Liver (tissue), 9 donors: ENCODE data around the gene SFMBT2. TPM values are rescaled to one million over a fixed set of nuclear protein-coding genes. Genes with fewer than 3 reads are reported as not detected.

Experiments
- DNase-seq: peaks from one replicate; pipeline ENCODE4 v3.0.0-alpha.2; 2017; ENCODE audit warnings: low spot score
- H3K27ac ChIP-seq, 2 donors: one replicate each; pipeline ENCODE4 v1.7.0; 2013; ENCODE audit warnings: inconsistent platforms in 2 of 2, low read length in 2 of 2, control low read depth in 1 of 2, low read depth in 1 of 2, mild to moderate bottlenecking in 1 of 2
- H3K27me3 ChIP-seq, 4 donors: one replicate each; pipeline versions ENCODE4 v1.6.1 to v1.7.0; 2013; ENCODE audit warnings: low read length in 3 of 4, inconsistent platforms in 1 of 4, mild to moderate bottlenecking in 1 of 4, moderate library complexity in 1 of 4; ENCODE audit not compliant: control insufficient read depth in 4 of 4, insufficient read depth in 4 of 4
- H3K36me3 ChIP-seq, 4 donors: one replicate each; pipeline versions ENCODE4 v1.6.1 to v1.7.0; 2013; ENCODE audit warnings: low read length in 3 of 4, mild to moderate bottlenecking in 3 of 4, low read depth in 1 of 4, moderate library complexity in 1 of 4; ENCODE audit not compliant: control insufficient read depth in 4 of 4, insufficient read depth in 3 of 4
- H3K4me1 ChIP-seq, 4 donors: one replicate each; pipeline versions ENCODE4 v1.6.1 to v1.7.0; 2013; ENCODE audit warnings: low read length in 3 of 4, mild to moderate bottlenecking in 3 of 4, moderate library complexity in 1 of 4; ENCODE audit not compliant: control insufficient read depth in 4 of 4, insufficient read depth in 4 of 4
- H3K4me3 ChIP-seq, 3 donors: one replicate each; pipeline versions ENCODE4 v1.6.1 to v1.7.0; 2013; ENCODE audit warnings: low read length in 3 of 3, control low read depth in 1 of 3, low read depth in 1 of 3, mild to moderate bottlenecking in 1 of 3
- H3K9ac ChIP-seq, 2 donors: one replicate each; pipeline ENCODE4 v1.7.0; 2013; ENCODE audit warnings: low read length in 2 of 2, mild to moderate bottlenecking in 2 of 2, moderate library complexity in 2 of 2, control low read depth in 1 of 2, low read depth in 1 of 2
- H3K9me3 ChIP-seq, 4 donors: one replicate each; pipeline versions ENCODE4 v1.6.1 to v1.7.0; 2013; ENCODE audit warnings: low read length in 3 of 4; ENCODE audit not compliant: control insufficient read depth in 4 of 4
- CTCF ChIP-seq: fragments of 150-350 bp; IDR thresholded peaks from 2 replicates; pipeline ENCODE4 v1.5.1; 2017; ENCODE audit warnings: improper control_type of control experiment, low read depth, low read length; ENCODE audit not compliant: missing input control
- FOXA1 ChIP-seq: IDR thresholded peaks from 2 replicates; pipeline ENCODE4 v1.6.1; 2016; ENCODE audit warnings: antibody characterized with exemption
- GABPA ChIP-seq, 2 donors: IDR thresholded peaks in 1 of 2; conservative IDR thresholded peaks in 1 of 2; 2 replicates each; pipeline ENCODE4 v1.6.1; 2016; ENCODE audit warnings: antibody characterized with exemption in 2 of 2, mild to moderate bottlenecking in 1 of 2, moderate library complexity in 1 of 2
- HNF4A ChIP-seq, 2 donors: conservative IDR thresholded peaks; 2 replicates each; pipeline ENCODE4 v1.6.1; 2016; ENCODE audit warnings: antibody characterized with exemption in 2 of 2, mild to moderate bottlenecking in 2 of 2
- HNF4G ChIP-seq: IDR thresholded peaks from 2 replicates; pipeline ENCODE4 v1.6.1; 2016; ENCODE audit warnings: antibody characterized with exemption
- JUND ChIP-seq, 2 donors: IDR thresholded peaks; 2 replicates each; pipeline ENCODE4 v1.6.1; 2016; ENCODE audit warnings: antibody characterized with exemption in 2 of 2
- NR2F2 ChIP-seq: IDR thresholded peaks from 2 replicates; pipeline ENCODE4 v1.6.1; 2016; ENCODE audit warnings: antibody characterized with exemption
- RXRA ChIP-seq, 2 donors: IDR thresholded peaks; 2 replicates each; pipeline ENCODE4 v1.6.1; 2017 to 2018; ENCODE audit warnings: antibody characterized with exemption in 2 of 2, mild to moderate bottlenecking in 1 of 2
- SP1 ChIP-seq: IDR thresholded peaks from 2 replicates; pipeline ENCODE4 v1.6.1; 2018; ENCODE audit warnings: antibody characterized with exemption, mild to moderate bottlenecking
- TAF1 ChIP-seq: conservative IDR thresholded peaks from 2 replicates; pipeline ENCODE4 v1.6.1; 2016; ENCODE audit warnings: antibody characterized with exemption, mild to moderate bottlenecking
- WGBS: extraction: QIAGEN DNeasy Blood & Tissue Kit; methylation state at CpG from one replicate; pipeline ENCODE4 v1.1.7; 2013; 5-methylcytosine and 5-hydroxymethylcytosine counted together
- polyA plus RNA-seq, 2 donors: library from polyadenylated mRNA; stranded (reverse) in 1 of 2; unstranded in 1 of 2; fragments of 200-250 nt in 1 of 2; fragments of >200 nt in 1 of 2; fragmentation: Nextera tagmentation in 1 of 2; extraction: Ambion mirVana in 1 of 2; gene quantifications; one replicate each; pipeline versions ENCODE4 v1.2.1 to v1.2.3, GENCODE V29; 2013 to 2015
- total RNA-seq, 2 donors: library from RNA; depleted of rRNA; stranded (reverse); fragments of >200 nt; gene quantifications; one replicate each; pipeline ENCODE4 v1.2.3, GENCODE V29; 2014
- TF ChIP-seq, protein P1 (sequence below): IDR thresholded peaks from 2 replicates; pipeline ENCODE4 v1.6.1; 2016; ENCODE audit warnings: antibody characterized with exemption
- TF ChIP-seq, protein P2 (sequence below): IDR thresholded peaks from 2 replicates; pipeline ENCODE4 v1.6.1; 2016; ENCODE audit warnings: antibody characterized with exemption
- TF ChIP-seq, protein P3 (sequence below): IDR thresholded peaks from 2 replicates; pipeline ENCODE4 v1.6.1; 2016; ENCODE audit warnings: antibody characterized with exemption
- donor health status: healthy.
- donor health status: healthy.
- donor health status: healthy.
- donor health status: healthy.
- donor health status: healthy.

Gene SFMBT2
- total and polyA plus RNA-seq, 4 donors, result 0.46 to 2.8 (median 1.5) TPM

- TF ChIP-seq JUND (IDR thresholded peaks at IDR 0.05), result no peak
- TF ChIP-seq HNF4A (conservative IDR thresholded peaks at IDR 0.05), result no peak
- TF ChIP-seq SP1, result no peak
- no peak for TF ChIP-seq RXRA (IDR thresholded peaks at IDR 0.05)
- TF ChIP-seq FOXA1, result no peak
- TF ChIP-seq TAF1, result no peak
- Histone ChIP-seq H3K4me1 (peaks cover 0 to 4% (median 1%) of the 10 kb centered on the region in 4 donors), H3K9ac (no peak overlapping the region), H3K27me3 (peaks cover 0 to 4% (median 0%) of the 10 kb centered on the region in 4 donors), H3K9me3 (no peaks in the 10 kb centered on the region), H3K36me3 (no peaks in the 10 kb centered on the region), H3K4me3 (no peak overlapping the region), H3K27ac (no peak overlapping the region)
- 93% methylated on average over 2 of the region's 2 CpGs for WGBS
- DNase-seq, result no peak
These were observed 229.4 kb downstream of the SFMBT2 start for GRCh38 chr10:7181420-7181819.

DNA sequence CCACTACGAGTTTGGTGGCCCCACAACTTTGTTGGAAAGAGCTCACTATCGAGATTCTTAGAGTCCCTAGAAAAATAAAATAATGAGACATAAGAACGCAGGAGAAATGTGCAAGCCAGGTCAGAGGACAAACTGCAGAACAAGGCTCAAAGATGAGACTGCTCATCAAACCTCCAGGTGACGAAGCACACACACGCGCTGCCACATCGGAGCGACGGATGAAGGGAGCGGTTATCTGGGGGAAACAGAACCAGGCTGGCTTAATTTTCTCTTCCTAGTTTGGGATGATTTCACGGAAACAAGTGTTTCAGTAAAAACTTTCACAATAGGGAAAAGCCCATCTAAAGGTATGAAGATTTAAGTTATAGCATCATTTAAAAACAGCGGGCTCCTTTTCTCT lies 231.3 kb downstream of the SFMBT2 start:
- Histone ChIP-seq H3K4me1 (no peaks in the 10 kb centered on the region), H3K36me3 (no peaks in the 10 kb centered on the region), H3K9ac (no peak overlapping the region), H3K27me3 (peaks cover 0 to 4% (median 0%) of the 10 kb centered on the region in 4 donors), H3K4me3 (no peak overlapping the region), H3K9me3 (no peaks in the 10 kb centered on the region), H3K27ac (no peak overlapping the region)
- TF ChIP-seq, protein P1, sequence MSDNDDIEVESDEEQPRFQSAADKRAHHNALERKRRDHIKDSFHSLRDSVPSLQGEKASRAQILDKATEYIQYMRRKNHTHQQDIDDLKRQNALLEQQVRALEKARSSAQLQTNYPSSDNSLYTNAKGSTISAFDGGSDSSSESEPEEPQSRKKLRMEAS, result no peak
- no peak for TF ChIP-seq GABPA (IDR thresholded peaks at IDR 0.05 in 1 of 2, conservative IDR thresholded peaks at IDR 0.05 in 1 of 2)
- no peak for TF ChIP-seq HNF4G
- no peak for DNase-seq
- 87% methylated on average over 12 of the region's 12 CpGs for WGBS

DNA sequence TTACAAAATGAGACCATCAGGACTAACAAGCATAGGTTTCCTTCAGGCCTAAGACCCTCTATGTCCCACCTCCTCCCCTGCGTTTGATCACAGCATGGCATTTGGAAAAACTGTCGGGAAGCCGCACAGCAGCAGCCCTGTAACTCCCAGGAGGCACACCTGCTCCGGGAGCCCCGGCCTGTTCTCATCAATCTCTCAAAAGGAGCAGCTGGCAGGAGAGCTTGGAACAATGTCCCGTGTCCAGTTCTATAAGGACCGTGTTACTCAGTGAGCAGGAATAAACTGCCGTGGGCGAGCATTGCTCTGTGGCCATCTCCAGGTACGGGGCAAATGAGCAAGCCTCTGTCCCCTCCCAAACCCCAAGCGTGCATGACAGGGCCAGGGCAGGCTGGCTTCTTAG lies 236.9 kb downstream of the SFMBT2 start:
- Histone ChIP-seq H3K27me3 (no peaks in the 10 kb centered on the region), H3K36me3 (peaks cover 0 to 3% (median 0%) of the 10 kb centered on the region in 4 donors), H3K4me1 (no peaks in the 10 kb centered on the region), H3K9me3 (no peaks in the 10 kb centered on the region), H3K9ac (no peak overlapping the region), H3K4me3 (no peak overlapping the region), H3K27ac (no peak overlapping the region)
- 97% methylated on average over 11 of the region's 11 CpGs for WGBS
- TF ChIP-seq, protein P2, sequence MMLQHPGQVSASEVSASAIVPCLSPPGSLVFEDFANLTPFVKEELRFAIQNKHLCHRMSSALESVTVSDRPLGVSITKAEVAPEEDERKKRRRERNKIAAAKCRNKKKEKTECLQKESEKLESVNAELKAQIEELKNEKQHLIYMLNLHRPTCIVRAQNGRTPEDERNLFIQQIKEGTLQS, result no peak
- no peak for TF ChIP-seq NR2F2
- TF ChIP-seq, protein P3, sequence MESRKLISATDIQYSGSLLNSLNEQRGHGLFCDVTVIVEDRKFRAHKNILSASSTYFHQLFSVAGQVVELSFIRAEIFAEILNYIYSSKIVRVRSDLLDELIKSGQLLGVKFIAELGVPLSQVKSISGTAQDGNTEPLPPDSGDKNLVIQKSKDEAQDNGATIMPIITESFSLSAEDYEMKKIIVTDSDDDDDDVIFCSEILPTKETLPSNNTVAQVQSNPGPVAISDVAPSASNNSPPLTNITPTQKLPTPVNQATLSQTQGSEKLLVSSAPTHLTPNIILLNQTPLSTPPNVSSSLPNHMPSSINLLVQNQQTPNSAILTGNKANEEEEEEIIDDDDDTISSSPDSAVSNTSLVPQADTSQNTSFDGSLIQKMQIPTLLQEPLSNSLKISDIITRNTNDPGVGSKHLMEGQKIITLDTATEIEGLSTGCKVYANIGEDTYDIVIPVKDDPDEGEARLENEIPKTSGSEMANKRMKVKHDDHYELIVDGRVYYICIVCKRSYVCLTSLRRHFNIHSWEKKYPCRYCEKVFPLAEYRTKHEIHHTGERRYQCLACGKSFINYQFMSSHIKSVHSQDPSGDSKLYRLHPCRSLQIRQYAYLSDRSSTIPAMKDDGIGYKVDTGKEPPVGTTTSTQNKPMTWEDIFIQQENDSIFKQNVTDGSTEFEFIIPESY, result no peak
- no peak for TF ChIP-seq CTCF
- TF ChIP-seq RXRA (IDR thresholded peaks at IDR 0.05), result no peak
- TF ChIP-seq TAF1, result no peak
- no peak for TF ChIP-seq HNF4G
- TF ChIP-seq, protein P1, result no peak
- no peak for DNase-seq
